DND-41 (cell line): ENCODE measurements around the gene OXER1.

Experiments used
- ATAC-seq: fragments of 200-7000 bp; cut with Tn5 transposase; 3 replicates; pipeline ENCODE4 v1.9.1; 2021; ENCODE audit warnings: low read depth; ENCODE audit not compliant: insufficient read depth
- DNase-seq: peaks from one replicate; pipeline ENCODE4 v3.0.0-alpha.2; 2020
- H2AFZ ChIP-seq: 2 replicates; pipeline ENCODE4 v1.6.0; 2012; ENCODE audit warnings: low read depth, low read length
- H3K27ac ChIP-seq: 2 replicates; pipeline ENCODE4 v1.5.1; 2012; ENCODE audit warnings: low read length, inconsistent platforms
- H3K27me3 ChIP-seq: fragments of 200-600 bp; sonication (generic); 2 replicates; pipeline ENCODE4 v1.6.0; 2012; ENCODE audit warnings: low read length, mild to moderate bottlenecking, inconsistent platforms; ENCODE audit not compliant: insufficient read depth, poor library complexity
- H3K36me3 ChIP-seq: 2 replicates; pipeline ENCODE4 v1.5.1; 2012; ENCODE audit warnings: low read length, inconsistent platforms; ENCODE audit not compliant: insufficient read depth
- H3K4me1 ChIP-seq: 2 replicates; pipeline ENCODE4 v1.5.1; 2012; ENCODE audit warnings: mild to moderate bottlenecking, low read length; ENCODE audit not compliant: insufficient read depth
- H3K4me2 ChIP-seq: 2 replicates; pipeline ENCODE4 v1.6.0; 2012; ENCODE audit warnings: mild to moderate bottlenecking, moderate library complexity, low read length, inconsistent platforms; ENCODE audit not compliant: insufficient read depth
- H3K4me3 ChIP-seq, 2 experiments: fragments of 200-600 bp in 1 of 2; shearing (Covaris generic) in 1 of 2; 2 replicates each; pipeline ENCODE4 v1.5.1; 2012 to 2016; ENCODE audit warnings: inconsistent platforms in 2 of 2, low read length in 2 of 2, mild to moderate bottlenecking in 2 of 2, low read depth in 1 of 2, moderate library complexity in 1 of 2
- H3K79me2 ChIP-seq: 2 replicates; pipeline ENCODE4 v1.6.0; 2012; ENCODE audit warnings: low read length, inconsistent platforms; ENCODE audit not compliant: insufficient read depth
- H3K9ac ChIP-seq: 2 replicates; pipeline ENCODE4 v1.6.0; 2012; ENCODE audit warnings: low read depth, mild to moderate bottlenecking, inconsistent platforms, low read length, moderate library complexity
- H3K9me3 ChIP-seq: 2 replicates; pipeline ENCODE4 v1.5.1; 2012; ENCODE audit warnings: low read length, moderate library complexity, mild to moderate bottlenecking, inconsistent platforms; ENCODE audit not compliant: insufficient read depth, severe bottlenecking
- H4K20me1 ChIP-seq: 2 replicates; pipeline ENCODE4 v1.6.0; 2012; ENCODE audit warnings: low read length; ENCODE audit not compliant: insufficient read depth
- EZH2 ChIP-seq: IDR thresholded peaks from 3 replicates; pipeline ENCODE4 v1.6.1; 2012; ENCODE audit warnings: borderline replicate concordance, low read depth, mild to moderate bottlenecking, moderate library complexity, low read length, inconsistent platforms; ENCODE audit not compliant: severe bottlenecking
- TF ChIP-seq, protein P1 (sequence below): IDR thresholded peaks from 2 replicates; pipeline ENCODE4 v1.5.1; 2012; ENCODE audit warnings: borderline replicate concordance, low read length, moderate library complexity, mild to moderate bottlenecking; ENCODE audit not compliant: poor library complexity, severe bottlenecking; ENCODE audit errors: extremely low read depth

OXER1 gene

DNA sequence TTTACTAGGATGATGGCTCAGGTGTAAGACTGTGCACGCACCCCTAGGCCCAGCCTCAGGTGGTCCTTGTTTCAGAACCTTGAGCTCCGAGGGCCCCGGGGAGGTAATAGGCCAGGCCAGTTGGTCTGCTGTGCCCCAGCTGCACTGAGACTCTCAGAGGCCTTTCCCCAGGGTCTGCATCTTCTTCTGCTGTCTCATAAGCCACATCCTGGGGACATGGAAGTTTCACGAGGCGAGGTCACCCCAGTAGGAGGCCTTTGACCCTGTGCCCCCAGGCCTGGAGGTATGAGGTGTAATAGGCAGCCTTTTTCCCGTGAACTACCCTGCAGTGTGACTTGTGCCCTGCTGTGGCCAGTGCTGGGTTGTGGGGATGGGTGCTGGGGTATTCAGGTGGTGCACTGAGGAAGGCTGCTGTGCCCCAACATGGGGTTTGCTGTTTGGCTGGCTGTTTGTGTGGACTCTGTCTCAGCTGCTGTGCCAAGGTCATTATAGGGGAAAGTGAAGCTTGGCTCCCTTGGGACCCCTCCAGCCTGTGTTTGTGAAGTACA lies 6.9 kb downstream of the OXER1 start:
- no peak for DNase-seq
- H3K9me3 ChIP-seq, result no peaks in the 10 kb centered on the region
- H3K79me2 ChIP-seq, result no peaks in the 10 kb centered on the region
- H3K36me3 ChIP-seq, result peaks cover 7% of the 10 kb centered on the region; the same call in 1 of the 2 replicates
- no peak overlapping the region for H3K4me3 ChIP-seq
- H3K4me1 ChIP-seq, result 0 out of 2 replicates have a peak, but pooled peaks cover 3% of the 10 kb centered on the region
- TF ChIP-seq, protein P1, sequence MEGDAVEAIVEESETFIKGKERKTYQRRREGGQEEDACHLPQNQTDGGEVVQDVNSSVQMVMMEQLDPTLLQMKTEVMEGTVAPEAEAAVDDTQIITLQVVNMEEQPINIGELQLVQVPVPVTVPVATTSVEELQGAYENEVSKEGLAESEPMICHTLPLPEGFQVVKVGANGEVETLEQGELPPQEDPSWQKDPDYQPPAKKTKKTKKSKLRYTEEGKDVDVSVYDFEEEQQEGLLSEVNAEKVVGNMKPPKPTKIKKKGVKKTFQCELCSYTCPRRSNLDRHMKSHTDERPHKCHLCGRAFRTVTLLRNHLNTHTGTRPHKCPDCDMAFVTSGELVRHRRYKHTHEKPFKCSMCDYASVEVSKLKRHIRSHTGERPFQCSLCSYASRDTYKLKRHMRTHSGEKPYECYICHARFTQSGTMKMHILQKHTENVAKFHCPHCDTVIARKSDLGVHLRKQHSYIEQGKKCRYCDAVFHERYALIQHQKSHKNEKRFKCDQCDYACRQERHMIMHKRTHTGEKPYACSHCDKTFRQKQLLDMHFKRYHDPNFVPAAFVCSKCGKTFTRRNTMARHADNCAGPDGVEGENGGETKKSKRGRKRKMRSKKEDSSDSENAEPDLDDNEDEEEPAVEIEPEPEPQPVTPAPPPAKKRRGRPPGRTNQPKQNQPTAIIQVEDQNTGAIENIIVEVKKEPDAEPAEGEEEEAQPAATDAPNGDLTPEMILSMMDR, result no peak
- TF ChIP-seq EZH2, result no peak
- no peak overlapping the region for H2AFZ ChIP-seq
- no peaks in the 10 kb centered on the region for H3K27me3 ChIP-seq
- H3K4me2 ChIP-seq, result no peak overlapping the region
- no peak for ATAC-seq
- no peaks in the 10 kb centered on the region for H4K20me1 ChIP-seq
- H3K9ac ChIP-seq, result no peak overlapping the region
- no peak overlapping the region for H3K27ac ChIP-seq

DNA sequence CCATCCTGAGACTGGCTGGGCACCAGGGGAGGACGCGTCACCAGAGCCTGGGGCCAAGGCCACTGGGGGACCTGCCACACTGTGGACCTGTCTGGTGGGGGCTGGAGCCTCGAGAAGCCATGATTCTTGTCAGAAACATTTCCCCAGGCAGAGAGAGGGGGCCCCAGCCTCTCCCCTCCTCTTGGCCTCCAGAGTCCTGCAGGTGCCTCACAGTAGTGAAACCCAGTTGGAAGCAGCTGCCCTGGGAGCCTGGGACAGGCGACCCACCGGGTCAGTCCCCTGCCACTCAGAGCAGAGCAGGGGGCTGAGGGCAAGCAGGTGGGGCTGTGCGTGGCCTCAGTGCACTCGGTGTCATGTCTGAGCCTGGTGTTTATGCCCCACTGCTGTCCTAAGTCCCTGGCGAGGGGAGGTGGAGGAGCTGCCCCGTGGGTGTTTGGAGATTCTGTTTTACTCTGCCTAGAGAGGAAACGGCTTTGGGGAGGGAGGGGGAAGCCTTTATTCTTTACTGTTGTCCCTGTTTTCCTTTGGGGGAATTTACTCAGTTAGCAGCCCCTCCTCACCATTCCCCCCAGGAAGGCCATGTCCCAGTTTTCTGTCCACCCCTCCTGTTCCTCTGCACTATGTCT lies 7.7 kb downstream of the OXER1 start:
- DNase-seq (no peak), ATAC-seq (no peak)
- no peaks in the 10 kb centered on the region for H3K27me3 ChIP-seq
- no peak overlapping the region for H3K9ac ChIP-seq
- no peaks in the 10 kb centered on the region for H3K9me3 ChIP-seq
- TF ChIP-seq, protein P1, result no peak
- no peak overlapping the region for H3K27ac ChIP-seq
- H3K4me2 ChIP-seq, result no peak overlapping the region
- H2AFZ ChIP-seq, result no peak overlapping the region
- H3K4me3 ChIP-seq, result no peak overlapping the region
- H3K4me1 ChIP-seq, result 0 out of 2 replicates have a peak, but pooled peaks cover 3% of the 10 kb centered on the region
- H3K79me2 ChIP-seq, result no peaks in the 10 kb centered on the region
- H4K20me1 ChIP-seq, result no peaks in the 10 kb centered on the region
- H3K36me3 ChIP-seq, result peaks cover 7% of the 10 kb centered on the region; the same call in 1 of the 2 replicates

DNA sequence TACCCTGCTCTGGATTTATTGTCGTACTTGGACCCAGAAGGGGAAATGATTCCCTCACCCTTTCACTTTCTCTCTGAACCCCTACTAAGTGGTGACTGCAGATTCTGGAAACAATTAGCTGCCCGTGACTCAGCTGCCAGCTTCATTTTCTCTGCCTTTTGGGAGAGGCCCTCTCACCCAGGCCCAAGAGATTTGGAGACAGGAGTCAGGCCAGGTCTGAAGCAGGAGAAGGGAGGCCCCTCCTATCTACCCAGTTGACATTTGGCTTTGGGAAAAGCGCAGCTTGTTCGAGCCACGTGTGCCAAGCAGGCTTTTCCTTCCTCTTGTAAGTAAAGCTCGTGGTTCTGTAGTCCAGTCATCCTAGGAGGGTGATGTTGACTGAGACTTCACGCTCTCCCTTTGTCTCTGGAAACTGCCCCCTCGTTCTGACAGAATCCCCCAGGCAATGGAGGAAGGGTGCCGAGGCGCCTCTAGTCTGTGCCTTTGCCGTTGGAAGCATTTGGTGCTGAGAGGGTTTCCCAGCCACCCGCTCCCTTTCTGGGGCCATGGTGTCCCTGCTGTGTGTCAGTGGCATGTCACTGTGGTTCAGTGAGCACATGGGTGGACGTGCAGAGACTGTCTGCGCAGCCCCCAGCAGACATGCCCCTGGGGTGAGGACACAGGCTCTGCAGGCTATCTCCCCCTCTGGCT lies 8.6 kb downstream of the OXER1 start:
- DNase-seq (no peak), ATAC-seq (no peak)
- Histone ChIP-seq H3K4me2 (no peak overlapping the region), H3K79me2 (no peaks in the 10 kb centered on the region), H3K9me3 (no peaks in the 10 kb centered on the region), H3K9ac (no peak overlapping the region), H3K27me3 (no peaks in the 10 kb centered on the region), H3K36me3 (peaks cover 7% of the 10 kb centered on the region; the same call in 1 of the 2 replicates), H3K4me3 (no peak overlapping the region), H3K4me1 (0 out of 2 replicates have a peak, but pooled peaks cover 3% of the 10 kb centered on the region), H2AFZ (no peak overlapping the region), H3K27ac (no peak overlapping the region; the same call in 1 of the 2 replicates), H4K20me1 (no peaks in the 10 kb centered on the region)
- TF ChIP-seq, protein P1, result no peak
- TF ChIP-seq EZH2, result no peak
